Vagina (tissue), 2 donors: ENCODE measurements around the gene POU2AF2. TPM values are rescaled to one million over a fixed set of nuclear protein-coding genes. Genes with fewer than 3 reads are reported as not detected.

Source experiments
- DNase-seq, 2 donors: peaks; one replicate each; pipeline ENCODE4 v3.0.0-alpha.2; 2017; ENCODE audit errors: extremely low spot score in 2 of 2
- H3K27ac ChIP-seq: fragments of 200-600 bp; sonication (generic); one replicate; pipeline ENCODE4 v1.5.1; 2019
- H3K27me3 ChIP-seq: fragments of 200-600 bp; sonication (generic); one replicate; pipeline ENCODE4 v1.5.1; 2019
- H3K36me3 ChIP-seq, 2 donors: fragments of 200-600 bp; sonication (generic); one replicate each; pipeline ENCODE4 v1.5.1; 2017 to 2019
- H3K4me1 ChIP-seq: fragments of 200-600 bp; sonication (generic); one replicate; pipeline ENCODE4 v1.5.1; 2019
- H3K4me3 ChIP-seq, 2 donors: fragments of 200-600 bp; sonication (generic); 1 replicate in 1 of 2; 2 replicates in 1 of 2; pipeline ENCODE4 v1.5.1; 2016 to 2019
- H3K9me3 ChIP-seq: fragments of 200-600 bp; sonication (generic); one replicate; pipeline ENCODE4 v1.5.1; 2019
- CTCF ChIP-seq, 3 experiments: fragments of 450-650 bp in 2 of 3; fragments of 200-600 bp in 1 of 3; sonication (generic) in 1 of 3; IDR thresholded peaks; one replicate each; pipeline ENCODE4 v1.5.1; 2017 to 2019; ENCODE audit warnings: antibody characterized with exemption in 3 of 3, mild to moderate bottlenecking in 2 of 3, moderate library complexity in 2 of 3
- POLR2A ChIP-seq, 2 donors: fragments of 450-650 bp; IDR thresholded peaks; one replicate each; pipeline ENCODE4 v1.6.1; 2017; ENCODE audit warnings: antibody characterized with exemption in 2 of 2, mild to moderate bottlenecking in 2 of 2, moderate library complexity in 2 of 2
- POLR2AphosphoS5 ChIP-seq, 2 donors: sonication (generic); formaldehyde crosslinking; IDR thresholded peaks; one replicate each; pipeline ENCODE4 v1.9.0; 2017; ENCODE audit warnings: antibody characterized with exemption in 2 of 2, mild to moderate bottlenecking in 2 of 2, low read depth in 1 of 2; ENCODE audit not compliant: insufficient read depth in 1 of 2
- intact Hi-C: fragments of 100-400 bp; cut with DNase I; formaldehyde crosslinking; loops from one replicate; pipeline ENCODE4 v1.15.1; 2023
- total RNA-seq: library from RNA; depleted of rRNA; stranded (reverse); fragments of >200 nt; gene quantifications from one replicate; pipeline ENCODE4 v1.2.3, GENCODE V29; 2016

Gene POU2AF2, protein sequence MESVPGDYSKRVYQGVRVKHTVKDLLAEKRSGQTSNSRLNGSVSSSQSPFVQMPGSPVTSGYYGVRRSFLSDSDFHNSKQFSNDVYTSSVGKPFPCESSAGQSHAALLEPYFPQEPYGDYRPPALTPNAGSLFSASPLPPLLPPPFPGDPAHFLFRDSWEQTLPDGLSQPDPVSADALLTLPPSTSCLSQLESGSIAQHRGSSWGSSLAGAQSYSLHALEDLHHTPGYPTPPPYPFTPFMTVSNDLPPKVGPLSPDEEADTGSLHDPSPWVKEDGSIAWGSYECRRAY
- not detected for total RNA-seq

GRCh38 chr11:111245425-111245824 is at the start of gene POU2AF2:
Gene POU2AF2, plus strand, starts transcription at chr11:111245725. Its CDS starts 129 bp downstream, at chr11:111245854.
- H3K27ac ChIP-seq: no peak within 1 kb of the TSS
- no peak within 1 kb of the TSS for H3K4me3 ChIP-seq
- H3K4me1 ChIP-seq: no peaks in the 10 kb centered on the region
- H3K9me3 ChIP-seq: no peaks in the 10 kb centered on the region
- H3K27me3 ChIP-seq: no peaks in the 10 kb centered on the region
- intact Hi-C loops: no loop called here
- no peak for TF ChIP-seq POLR2AphosphoS5 (IDR thresholded peaks at IDR 0.05; ENCODE audit: insufficient read depth in 1 of 2, low read depth in 1 of 2)
- no peak for TF ChIP-seq CTCF (IDR thresholded peaks at IDR 0.05)
- no peak for TF ChIP-seq POLR2A (IDR thresholded peaks at IDR 0.05)
- no peak for DNase-seq
- no peaks in the 10 kb centered on the region for H3K36me3 ChIP-seq

GRCh38 chr11:111200010-111200534 is 45.5 kb upstream of the POU2AF2 start:
- TF ChIP-seq CTCF (IDR thresholded peaks at IDR 0.05) (no peak), POLR2A (IDR thresholded peaks at IDR 0.05) (no peak), POLR2AphosphoS5 (IDR thresholded peaks at IDR 0.05; ENCODE audit: insufficient read depth in 1 of 2, low read depth in 1 of 2) (no peak)

DNA sequence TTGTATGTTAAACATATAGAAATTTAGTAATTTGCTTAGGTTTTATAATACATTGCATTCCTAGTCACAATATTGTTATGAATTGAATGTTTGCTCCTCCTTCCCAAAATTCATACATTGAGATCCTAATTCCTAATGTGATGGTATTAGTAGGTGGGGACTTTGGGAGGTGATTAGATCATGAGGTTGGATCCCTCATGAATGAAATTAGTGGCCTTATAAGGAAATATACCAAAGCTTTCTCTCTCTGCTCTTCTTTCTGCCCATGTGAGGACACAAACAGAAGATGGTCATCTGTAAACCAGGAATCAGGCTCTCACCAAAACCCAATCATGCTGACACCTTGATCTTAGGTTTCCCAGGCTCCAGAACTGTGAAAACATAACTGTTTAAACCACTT is 41.3 kb upstream of the POU2AF2 start:
- no peak overlapping the region for H3K4me3 ChIP-seq
- H3K9me3 ChIP-seq: no peaks in the 10 kb centered on the region
- intact Hi-C loops: no loop called here

More at GRCh38 chr11:111200010-111200534, 45.5 kb upstream of the POU2AF2 start:
- Histone ChIP-seq H3K27ac (no peak overlapping the region), H3K4me1 (no peaks in the 10 kb centered on the region), H3K36me3 (no peaks in the 10 kb centered on the region), H3K4me3 (no peak overlapping the region), H3K9me3 (no peaks in the 10 kb centered on the region), H3K27me3 (no peaks in the 10 kb centered on the region)
- intact Hi-C loops: no loop called here
- DNase-seq: no peak

DNA sequence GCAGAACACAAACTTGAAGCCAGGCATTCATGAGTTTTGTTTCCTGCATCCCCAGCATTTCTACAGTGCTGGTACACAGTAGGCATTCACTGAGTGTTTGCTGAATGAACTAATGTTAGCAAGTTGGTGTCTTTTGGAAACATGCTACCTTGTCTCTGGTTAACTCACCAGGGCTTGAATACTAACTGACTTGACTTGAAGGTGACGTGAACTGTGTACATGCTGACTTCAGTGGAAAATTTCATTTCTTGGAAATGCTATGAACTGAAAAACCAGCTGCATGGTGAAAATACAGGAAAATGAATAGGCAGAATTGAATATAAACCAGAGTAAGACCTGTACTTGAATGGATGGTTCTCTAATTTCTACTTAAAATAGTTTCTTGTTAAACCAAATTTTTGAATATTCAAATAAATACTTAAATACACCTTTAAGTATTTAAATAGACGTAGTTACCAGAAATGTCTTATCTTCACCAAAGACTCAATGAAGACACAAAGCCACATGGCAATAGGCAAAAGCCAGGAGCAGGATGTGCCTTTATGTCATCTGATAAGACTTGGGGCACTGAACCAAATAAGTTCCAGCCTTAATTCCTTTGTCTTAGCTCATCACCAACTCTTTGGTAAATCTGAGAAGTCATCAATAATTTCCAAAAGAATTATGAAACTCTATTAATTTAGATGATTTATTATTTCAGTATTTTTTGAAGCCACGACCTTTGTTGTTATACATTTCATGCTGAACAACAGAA is 39.7 kb upstream of the POU2AF2 start:
- H3K27me3 ChIP-seq: no peaks in the 10 kb centered on the region
- no peaks in the 10 kb centered on the region for H3K36me3 ChIP-seq
- TF ChIP-seq POLR2AphosphoS5 (IDR thresholded peaks at IDR 0.05; ENCODE audit: insufficient read depth in 1 of 2, low read depth in 1 of 2) (no peak), CTCF (IDR thresholded peaks at IDR 0.05) (no peak), POLR2A (IDR thresholded peaks at IDR 0.05) (no peak)
- H3K4me1 ChIP-seq: no peaks in the 10 kb centered on the region
- intact Hi-C loops: no loop called here
- H3K9me3 ChIP-seq: no peaks in the 10 kb centered on the region
- no peak overlapping the region for H3K27ac ChIP-seq
- no peak for DNase-seq
- no peak overlapping the region for H3K4me3 ChIP-seq

More for the DNA sequence above, 41.3 kb upstream of the POU2AF2 start:
- no peak for DNase-seq
- H3K27ac ChIP-seq: no peak overlapping the region
- no peaks in the 10 kb centered on the region for H3K36me3 ChIP-seq
- no peak for TF ChIP-seq CTCF (IDR thresholded peaks at IDR 0.05)
- TF ChIP-seq POLR2A (IDR thresholded peaks at IDR 0.05): no peak
- no peak for TF ChIP-seq POLR2AphosphoS5 (IDR thresholded peaks at IDR 0.05; ENCODE audit: insufficient read depth in 1 of 2, low read depth in 1 of 2)
- no peaks in the 10 kb centered on the region for H3K27me3 ChIP-seq
- H3K4me1 ChIP-seq: no peaks in the 10 kb centered on the region
